Mononuclear cell (primary cell): ENCODE data around the gene SKIC8. TPM values are rescaled to one million over a fixed set of nuclear protein-coding genes. Genes with fewer than 3 reads are reported as not detected.

ENCODE experiments used
- H3K27me3 ChIP-seq: 2 replicates; pipeline ENCODE4 v1.6.0; 2011; ENCODE audit warnings: low read length, control low read depth; ENCODE audit not compliant: insufficient read depth
- H3K4me1 ChIP-seq: 2 replicates; pipeline ENCODE4 v1.5.1; 2011; ENCODE audit warnings: mild to moderate bottlenecking, low read length, control low read depth; ENCODE audit not compliant: insufficient read depth
- H3K4me3 ChIP-seq: 2 replicates; pipeline ENCODE4 v1.5.1; 2011; ENCODE audit warnings: mild to moderate bottlenecking, low read length, moderate library complexity
- H3K9me3 ChIP-seq: 2 replicates; pipeline ENCODE4 v1.5.1; 2011; ENCODE audit warnings: low read depth, mild to moderate bottlenecking, control low read depth, low read length
- total RNA-seq: library from RNA; depleted of rRNA; stranded (reverse); fragments of >200 nt; gene quantifications from one replicate; pipeline ENCODE4 v1.2.3, GENCODE V29; 2012

The SKIC8 gene
- total RNA-seq, 1 donor: 16.6 TPM

- Histone ChIP-seq H3K27me3 (no peaks in the 10 kb centered on the region), H3K4me1 (no peaks in the 10 kb centered on the region), H3K4me3 (no peak overlapping the region), H3K9me3 (no peaks in the 10 kb centered on the region)
These were observed 59.6 kb downstream of the SKIC8 start for GRCh38 chr15:78239811-78240210.

GRCh38 chr15:78237146-78237545, 62.3 kb downstream of the SKIC8 start:
- Histone ChIP-seq H3K4me1 (no peaks in the 10 kb centered on the region), H3K4me3 (no peak overlapping the region), H3K9me3 (no peaks in the 10 kb centered on the region), H3K27me3 (no peaks in the 10 kb centered on the region)

GRCh38 chr15:78236491-78236890, 62.9 kb downstream of the SKIC8 start:
- no peaks in the 10 kb centered on the region for H3K27me3 ChIP-seq
- no peaks in the 10 kb centered on the region for H3K9me3 ChIP-seq
- no peak overlapping the region for H3K4me3 ChIP-seq
- H3K4me1 ChIP-seq: no peaks in the 10 kb centered on the region

DNA sequence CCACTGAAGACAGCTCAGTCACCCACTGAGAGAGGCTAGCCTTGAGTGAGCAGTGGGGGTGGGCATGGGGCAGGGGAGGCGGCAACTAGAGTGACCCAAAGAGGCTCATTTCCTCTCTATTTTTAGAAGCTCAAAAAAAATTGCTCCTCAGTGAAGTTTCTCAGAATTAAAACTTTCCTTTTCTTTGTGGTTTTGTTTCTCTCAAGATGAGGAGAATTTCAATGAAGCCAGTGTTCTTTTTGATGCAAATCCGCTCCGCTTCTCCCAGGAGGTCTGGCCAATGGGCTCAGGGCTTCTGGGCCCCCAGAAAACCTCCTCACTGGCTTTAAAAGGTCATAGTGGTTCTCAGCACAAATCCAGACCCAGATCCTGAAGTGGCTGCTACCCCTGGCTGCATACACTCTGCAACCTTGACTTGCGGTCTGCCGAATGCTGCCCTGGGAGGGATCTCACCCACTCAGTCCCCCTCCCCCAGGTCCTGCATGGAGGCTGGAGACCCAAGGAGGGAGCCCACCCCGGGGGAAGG, 64.8 kb downstream of the SKIC8 start, which contains the start of gene ACSBG1:
Gene ACSBG1 (minus strand): TSS at position 51 of the 526 bp plus-strand sequence. CDS start 64 bp downstream, outside the sequence.
- no peaks in the 10 kb centered on the region for H3K4me1 ChIP-seq
- H3K27me3 ChIP-seq: no peaks in the 10 kb centered on the region
- no peak within 1 kb of the TSS for H3K4me3 ChIP-seq
- no peaks in the 10 kb centered on the region for H3K9me3 ChIP-seq

DNA sequence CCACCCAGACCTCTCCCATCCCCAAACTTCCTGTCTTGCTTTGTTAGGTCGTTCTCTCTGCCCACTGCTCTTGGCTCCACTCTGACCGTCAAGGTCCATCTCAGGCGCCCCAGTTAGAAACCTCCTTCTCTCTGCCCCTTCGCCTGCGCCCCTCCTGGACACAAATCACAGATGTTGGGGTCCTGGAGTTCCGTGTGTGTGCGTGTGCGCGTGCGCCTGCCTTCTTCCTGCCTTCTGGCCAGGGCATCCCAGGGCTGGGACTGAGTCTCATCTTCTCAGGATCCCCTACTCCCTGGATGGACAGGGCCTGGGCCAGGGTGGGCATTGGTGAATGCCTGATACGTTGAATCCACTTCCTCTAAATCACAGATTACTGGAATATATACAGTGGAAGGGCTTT, 65.9 kb downstream of the SKIC8 start:
- Histone ChIP-seq H3K27me3 (no peaks in the 10 kb centered on the region), H3K4me1 (no peaks in the 10 kb centered on the region), H3K4me3 (no peak overlapping the region), H3K9me3 (no peaks in the 10 kb centered on the region)

Other genes with a start within 250 kb of the SKIC8 start
- 38.1 TPM for gene TBC1D2B, start 221.9 kb downstream of the SKIC8 start, total RNA-seq
- gene SH2D7, start 207.0 kb downstream of the SKIC8 start, total RNA-seq: not detected
- 1.9 TPM for gene CIB2, start 168.2 kb downstream of the SKIC8 start, total RNA-seq
- gene IDH3A, start 150.2 kb downstream of the SKIC8 start, total RNA-seq: 40.5 TPM
- gene ACSBG1, start 65.0 kb downstream of the SKIC8 start, total RNA-seq: 0.52 TPM
- 22.0 TPM for gene DNAJA4, start 35.0 kb downstream of the SKIC8 start, total RNA-seq
- gene CRABP1, start 40.7 kb upstream of the SKIC8 start, total RNA-seq: not detected
- gene IREB2, start 138.6 kb upstream of the SKIC8 start, total RNA-seq: 68.1 TPM
- 0.94 TPM for gene HYKK, start 208.0 kb upstream of the SKIC8 start, total RNA-seq
- gene PSMA4, start 240.8 kb upstream of the SKIC8 start, total RNA-seq: 70.6 TPM